Keratinocyte (primary cell): Measurements from ENCODE around the gene OSBPL10. TPM values are rescaled to one million over a fixed set of nuclear protein-coding genes. Genes with fewer than 3 reads are reported as not detected.
A peak's percentile ranks its signal among the peaks of the same experiment; 100 is the strongest.

Source experiments
- DNase-seq: peaks from one replicate; pipeline ENCODE4 v3.0.0-alpha.2; 2011; ENCODE audit warnings: low read depth, missing footprints, low spot score
- FAIRE-seq: peaks from 2 replicates; lab custom pipeline; 2011; peaks lifted over from hg19 to GRCh38; lab: Jason Lieb, UNC
- H2AFZ ChIP-seq: 2 replicates; pipeline ENCODE4 v1.6.0; 2012; ENCODE audit warnings: low read length, control low read depth, inconsistent platforms; ENCODE audit not compliant: control insufficient read depth
- H3K27ac ChIP-seq: 2 replicates; pipeline ENCODE4 v1.5.1; 2011; ENCODE audit warnings: low read length; ENCODE audit not compliant: control insufficient read depth, insufficient read depth
- H3K27me3 ChIP-seq: 3 replicates; pipeline ENCODE4 v1.6.0; 2011; ENCODE audit warnings: low read length; ENCODE audit not compliant: control insufficient read depth, insufficient read depth; ENCODE audit errors: extremely low read depth
- H3K36me3 ChIP-seq, 2 experiments: 2 replicates in 1 of 2; 3 replicates in 1 of 2; pipeline ENCODE4 v1.5.1; 2011; ENCODE audit warnings: low read length in 2 of 2, mild to moderate bottlenecking in 1 of 2; ENCODE audit not compliant: control insufficient read depth in 2 of 2, insufficient read depth in 2 of 2; ENCODE audit errors: extremely low read depth in 1 of 2
- H3K4me1 ChIP-seq: 3 replicates; pipeline ENCODE4 v1.5.1; 2011; ENCODE audit warnings: low read length; ENCODE audit not compliant: control insufficient read depth, insufficient read depth; ENCODE audit errors: extremely low read depth
- H3K4me2 ChIP-seq: 3 replicates; pipeline ENCODE4 v1.6.0; 2011; ENCODE audit warnings: low read depth, low read length; ENCODE audit not compliant: control insufficient read depth, insufficient read depth; ENCODE audit errors: extremely low read depth
- H3K4me3 ChIP-seq, 3 experiments: fragments of 200-600 bp in 1 of 3; sonication (generic) in 1 of 3; 2 replicates in 2 of 3; 3 replicates in 1 of 3; pipeline ENCODE4 v1.5.1; 2011 to 2016; ENCODE audit warnings: low read length in 3 of 3, mild to moderate bottlenecking in 3 of 3, control low read depth in 2 of 3, inconsistent platforms in 1 of 3, low read depth in 1 of 3, mixed read lengths in 1 of 3, mixed run types in 1 of 3, moderate library complexity in 1 of 3; ENCODE audit not compliant: control insufficient read depth in 2 of 3, insufficient read depth in 2 of 3; ENCODE audit errors: extremely low read depth in 1 of 3
- H3K79me2 ChIP-seq: 2 replicates; pipeline ENCODE4 v1.6.0; 2012; ENCODE audit warnings: low read length; ENCODE audit not compliant: control insufficient read depth, insufficient read depth
- H3K9ac ChIP-seq: 3 replicates; pipeline ENCODE4 v1.6.0; 2011; ENCODE audit warnings: low read length; ENCODE audit not compliant: control insufficient read depth, insufficient read depth; ENCODE audit errors: extremely low read depth
- H3K9me1 ChIP-seq: 3 replicates; pipeline ENCODE4 v1.6.0; 2011; ENCODE audit warnings: low read length; ENCODE audit not compliant: control insufficient read depth, insufficient read depth; ENCODE audit errors: extremely low read depth
- H3K9me3 ChIP-seq: 2 replicates; pipeline ENCODE4 v1.5.1; 2012; ENCODE audit warnings: low read depth, low read length; ENCODE audit not compliant: control insufficient read depth
- H4K20me1 ChIP-seq: 3 replicates; pipeline ENCODE4 v1.6.0; 2011; ENCODE audit warnings: low read length; ENCODE audit not compliant: control insufficient read depth, insufficient read depth; ENCODE audit errors: extremely low read depth
- EZH2 ChIP-seq: IDR thresholded peaks from one replicate; pipeline ENCODE4 v1.6.1; 2012; ENCODE audit warnings: inconsistent platforms, mild to moderate bottlenecking, low read length, moderate library complexity
- dilution Hi-C: fragments of 300-500 bp; cut with MboI; formaldehyde crosslinking; loops from one replicate; pipeline ENCODE4 v1.7.0; 2020; ENCODE audit warnings: low sequenced_read_pairs; ENCODE audit not compliant: extremely low pct_ligation_motif_present
- polyA plus RNA-seq, 5 experiments: library from polyadenylated mRNA; depleted of rRNA in 3 of 5; stranded (reverse) in 3 of 5; stranded (forward) in 1 of 5; unstranded in 1 of 5; fragments of >200 nt; gene quantifications; 1 replicate in 1 of 5; 2 replicates in 3 of 5; 3 replicates in 1 of 5; pipeline versions ENCODE4 v1.2.1 to v1.2.3, GENCODE V29; 2011 to 2012; ENCODE audit warnings: missing spikeins in 2 of 5, low read depth in 1 of 5, low replicate concordance in 1 of 5
- TF ChIP-seq, protein P1 (sequence below), 3 experiments: IDR thresholded peaks in 1 of 3; conservative IDR thresholded peaks in 1 of 3; optimal IDR thresholded peaks in 1 of 3; 2 replicates in 2 of 3; 3 replicates in 1 of 3; pipeline versions ENCODE3 to v1.5.1; 2011; ENCODE audit warnings: low read length in 3 of 3, mild to moderate bottlenecking in 3 of 3, moderate library complexity in 2 of 3, control low read depth in 1 of 3, inconsistent platforms in 1 of 3; ENCODE audit not compliant: insufficient read depth in 2 of 3; ENCODE audit errors: extremely low read depth in 1 of 3

Gene OSBPL10
- polyA plus RNA-seq, 1 donor (not counting 4 experiments of a cell fraction or from before 2014, with no cell fraction given): 50.1 TPM

DNA sequence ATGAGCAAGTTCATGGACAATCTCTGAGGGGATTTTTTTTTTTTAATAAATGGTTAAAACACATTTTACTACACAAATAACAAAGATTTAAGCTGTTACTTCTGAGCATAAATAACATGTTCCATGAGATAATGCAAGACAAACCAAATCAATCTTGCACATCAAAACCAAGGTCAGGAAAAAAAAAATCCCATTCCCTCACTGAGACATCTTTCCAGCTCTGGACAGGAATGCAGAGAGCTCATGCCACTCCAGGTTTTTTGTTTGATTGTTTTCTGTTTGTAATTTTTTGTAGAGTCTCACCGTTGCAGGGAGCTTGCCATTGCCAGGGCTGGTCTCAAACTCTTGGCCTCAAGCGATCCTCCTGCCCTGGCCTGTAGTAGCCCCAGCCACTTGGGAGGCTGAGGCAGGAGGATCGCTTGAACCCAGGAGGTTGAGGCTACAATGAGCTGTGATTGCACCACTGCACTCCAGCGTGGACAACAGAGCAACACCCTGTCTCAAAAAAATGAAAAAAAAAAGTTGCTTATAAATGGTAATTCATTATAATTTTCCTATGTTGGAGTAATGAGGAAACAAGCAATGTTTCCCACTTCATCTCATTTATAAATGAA is 14.0 kb downstream of the OSBPL10 start:
- Histone ChIP-seq H3K9ac (peak overlapping the region; percentile 76), H3K27ac (peak overlapping the region; percentile 99), H3K4me3 (no peak overlapping the region), H3K79me2 (peaks cover 74% of the 10 kb centered on the region), H4K20me1 (peaks cover 2% of the 10 kb centered on the region), H3K9me3 (no peaks in the 10 kb centered on the region), H3K9me1 (no peaks in the 10 kb centered on the region), H3K36me3 (peaks cover 0 to 7% of the 10 kb centered on the region in 2 experiments), H3K27me3 (no peaks in the 10 kb centered on the region), H3K4me2 (peak overlapping the region; percentile 96), H3K4me1 (peaks cover 48% of the 10 kb centered on the region), H2AFZ (no peak overlapping the region)
- FAIRE-seq (no peak), DNase-seq (no peak)
- dilution Hi-C loops: no loop called here
- no peak for TF ChIP-seq EZH2
- TF ChIP-seq, protein P1, sequence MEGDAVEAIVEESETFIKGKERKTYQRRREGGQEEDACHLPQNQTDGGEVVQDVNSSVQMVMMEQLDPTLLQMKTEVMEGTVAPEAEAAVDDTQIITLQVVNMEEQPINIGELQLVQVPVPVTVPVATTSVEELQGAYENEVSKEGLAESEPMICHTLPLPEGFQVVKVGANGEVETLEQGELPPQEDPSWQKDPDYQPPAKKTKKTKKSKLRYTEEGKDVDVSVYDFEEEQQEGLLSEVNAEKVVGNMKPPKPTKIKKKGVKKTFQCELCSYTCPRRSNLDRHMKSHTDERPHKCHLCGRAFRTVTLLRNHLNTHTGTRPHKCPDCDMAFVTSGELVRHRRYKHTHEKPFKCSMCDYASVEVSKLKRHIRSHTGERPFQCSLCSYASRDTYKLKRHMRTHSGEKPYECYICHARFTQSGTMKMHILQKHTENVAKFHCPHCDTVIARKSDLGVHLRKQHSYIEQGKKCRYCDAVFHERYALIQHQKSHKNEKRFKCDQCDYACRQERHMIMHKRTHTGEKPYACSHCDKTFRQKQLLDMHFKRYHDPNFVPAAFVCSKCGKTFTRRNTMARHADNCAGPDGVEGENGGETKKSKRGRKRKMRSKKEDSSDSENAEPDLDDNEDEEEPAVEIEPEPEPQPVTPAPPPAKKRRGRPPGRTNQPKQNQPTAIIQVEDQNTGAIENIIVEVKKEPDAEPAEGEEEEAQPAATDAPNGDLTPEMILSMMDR (optimal IDR thresholded peaks at IDR 0.05 in 1 of 3, IDR thresholded peaks at IDR 0.05 in 1 of 3, conservative IDR thresholded peaks at IDR 0.05 in 1 of 3; ENCODE audit: extremely low read depth in 1 of 3, insufficient read depth in 2 of 3, low read length in 3 of 3): no peak

DNA sequence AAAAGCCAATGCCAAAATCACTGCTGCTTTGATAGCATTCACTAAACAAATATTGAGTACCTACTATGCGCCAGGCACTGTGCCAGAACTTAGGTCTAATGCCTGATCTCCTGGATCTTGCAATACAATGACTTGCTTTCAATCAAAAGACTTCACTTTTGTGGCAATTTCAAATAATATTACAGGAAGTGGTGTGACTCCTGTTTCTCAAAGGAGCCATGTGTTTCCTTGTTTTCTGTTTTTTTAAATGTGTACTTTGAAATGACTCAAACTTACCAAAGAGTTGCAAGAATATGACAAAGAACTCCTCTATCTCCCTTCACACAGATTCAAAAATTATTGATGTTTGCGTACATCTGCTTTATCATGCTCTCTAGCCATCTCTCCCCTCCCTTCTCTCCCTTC is 18.3 kb downstream of the OSBPL10 start:
- Histone ChIP-seq H3K36me3 (peaks cover 0 to 7% of the 10 kb centered on the region in 2 experiments), H3K4me1 (peaks cover 47% of the 10 kb centered on the region), H3K9me1 (no peaks in the 10 kb centered on the region), H2AFZ (no peak overlapping the region), H3K4me2 (peak overlapping the region; percentile 17), H3K9ac (peak overlapping the region; percentile 3), H3K9me3 (no peaks in the 10 kb centered on the region), H3K27ac (peak overlapping the region; percentile 46), H3K79me2 (peaks cover 90% of the 10 kb centered on the region), H4K20me1 (peaks cover 2% of the 10 kb centered on the region), H3K4me3 (no peak overlapping the region), H3K27me3 (no peaks in the 10 kb centered on the region)
- FAIRE-seq (peak; percentile 64), DNase-seq (no peak)
- dilution Hi-C loops: no loop called here
- no peak for TF ChIP-seq EZH2
- TF ChIP-seq, protein P1 (optimal IDR thresholded peaks at IDR 0.05 in 1 of 3, IDR thresholded peaks at IDR 0.05 in 1 of 3, conservative IDR thresholded peaks at IDR 0.05 in 1 of 3; ENCODE audit: extremely low read depth in 1 of 3, insufficient read depth in 2 of 3, low read length in 3 of 3): no peak
